Measurements from ENCODE around the gene FOXK2.
"Not testable (repeated sequence)": the region's sequence is repeated elsewhere in the genome, so short reads cannot be mapped to it uniquely, and the experiment has no call there.

Gene FOXK2

GRCh38 chr17:82534401-82534812, 14.9 kb downstream of the FOXK2 start:
- DNase-seq = no peak

- no peak for DNase-seq
Measured at GRCh38 chr17:82536512-82537201, 17.1 kb downstream of the FOXK2 start.

GRCh38 chr17:82537228-82537627, 17.7 kb downstream of the FOXK2 start:
- not testable (repeated sequence) for DNase-seq

- DNase-seq = not testable (repeated sequence)
Measured at GRCh38 chr17:82539076-82539475, 19.5 kb downstream of the FOXK2 start.

GRCh38 chr17:82542439-82542838, 22.9 kb downstream of the FOXK2 start:
- DNase-seq = no peak

GRCh38 chr17:82544431-82545070, 25.0 kb downstream of the FOXK2 start:
- DNase-seq = no peak

GRCh38 chr17:82545071-82545462, 25.5 kb downstream of the FOXK2 start:
- DNase-seq = no peak

GRCh38 chr17:82547981-82548380, 28.4 kb downstream of the FOXK2 start:
- DNase-seq = no peak

- DNase-seq = no peak
Measured at GRCh38 chr17:82548681-82549303, 29.3 kb downstream of the FOXK2 start.

GRCh38 chr17:82551779-82552457, 32.4 kb downstream of the FOXK2 start:
- peak; percentile 66 for DNase-seq

- no peak for DNase-seq
Measured at GRCh38 chr17:82552580-82552979, 33.0 kb downstream of the FOXK2 start.

- DNase-seq = no peak
Measured at GRCh38 chr17:82553210-82553930, 33.8 kb downstream of the FOXK2 start.

GRCh38 chr17:82557510-82557909, 38.0 kb downstream of the FOXK2 start:
- not testable (repeated sequence) for DNase-seq

GRCh38 chr17:82559566-82560251, 40.2 kb downstream of the FOXK2 start:
- no peak for DNase-seq

- no peak for DNase-seq
Measured at GRCh38 chr17:82560252-82560642, 40.7 kb downstream of the FOXK2 start.

- no peak for DNase-seq
Measured at GRCh38 chr17:82560802-82561428, 41.4 kb downstream of the FOXK2 start.

- no peak for DNase-seq
Measured at GRCh38 chr17:82561429-82562035, 42.0 kb downstream of the FOXK2 start.

- not testable (repeated sequence) for DNase-seq
Measured at GRCh38 chr17:82562718-82563220, 43.2 kb downstream of the FOXK2 start.

GRCh38 chr17:82563318-82563717, 43.8 kb downstream of the FOXK2 start:
- DNase-seq = no peak

GRCh38 chr17:82563745-82564144, 44.2 kb downstream of the FOXK2 start:
- DNase-seq = not testable (repeated sequence)

GRCh38 chr17:82564241-82564640, 44.7 kb downstream of the FOXK2 start:
- DNase-seq = no peak
